Stimulated activated CD4-positive, alpha-beta T cell treated with anti-CD3 and anti-CD28 coated beads, Interleukin-4, amount 100 ng/mL, for 1 hour (primary cell): Measurements from ENCODE around the gene ZBTB7C.

Source experiments
- DNase-seq: peaks from one replicate; pipeline ENCODE4 v3.0.0-alpha.2; 2020

ZBTB7C gene

GRCh38 chr18:48182779-48183178, 226.4 kb downstream of the ZBTB7C start:
- no peak for DNase-seq

- no peak for DNase-seq
Observed at GRCh38 chr18:48181857-48182256, 227.3 kb downstream of the ZBTB7C start.

- DNase-seq = no peak
Observed at GRCh38 chr18:48181087-48181823, 227.9 kb downstream of the ZBTB7C start.

GRCh38 chr18:48179666-48180065, 229.5 kb downstream of the ZBTB7C start:
- no peak for DNase-seq

- no peak for DNase-seq
Observed at GRCh38 chr18:48179001-48179400, 230.2 kb downstream of the ZBTB7C start.

GRCh38 chr18:48176909-48177308, 232.3 kb downstream of the ZBTB7C start:
- DNase-seq = no peak

GRCh38 chr18:48173557-48173956, 235.6 kb downstream of the ZBTB7C start:
- DNase-seq = no peak

GRCh38 chr18:48172226-48173006, 236.8 kb downstream of the ZBTB7C start:
- DNase-seq = no peak

- no peak for DNase-seq
Observed at GRCh38 chr18:48171490-48172188, 237.5 kb downstream of the ZBTB7C start.

GRCh38 chr18:48170651-48171050, 238.5 kb downstream of the ZBTB7C start:
- DNase-seq = no peak

- no peak for DNase-seq
Observed at GRCh38 chr18:48168861-48169260, 240.3 kb downstream of the ZBTB7C start.

- no peak for DNase-seq
Observed at GRCh38 chr18:48167897-48168253, 241.3 kb downstream of the ZBTB7C start.

GRCh38 chr18:48166336-48166875, 242.8 kb downstream of the ZBTB7C start:
- no peak for DNase-seq

- DNase-seq = no peak
Observed at GRCh38 chr18:48165111-48165866, 243.9 kb downstream of the ZBTB7C start.

- no peak for DNase-seq
Observed at GRCh38 chr18:48164701-48165100, 244.5 kb downstream of the ZBTB7C start.

GRCh38 chr18:48164116-48164515, 245.1 kb downstream of the ZBTB7C start:
- no peak for DNase-seq

GRCh38 chr18:48163738-48164115, 245.5 kb downstream of the ZBTB7C start:
- no peak for DNase-seq

GRCh38 chr18:48162956-48163737, 246.0 kb downstream of the ZBTB7C start:
- DNase-seq = no peak

- DNase-seq = no peak
Observed at GRCh38 chr18:48161911-48162698, 247.1 kb downstream of the ZBTB7C start.

GRCh38 chr18:48161191-48161910, 247.8 kb downstream of the ZBTB7C start:
- DNase-seq = peak; percentile 63
